ENCODE results near the gene CYP27C1. TPM values are rescaled to one million over a fixed set of nuclear protein-coding genes. Genes with fewer than 3 reads are reported as not detected.
"Not testable (repeated sequence)": the region's sequence is repeated elsewhere in the genome, so short reads cannot be mapped to it uniquely, and the experiment has no call there.

CYP27C1 gene
- total RNA-seq, 1 donor from 2014 or later: not detected

- ATAC-seq: no peak
- TF ChIP-seq CTCF (IDR thresholded peaks at IDR 0.05): no peak
- H3K9me3 ChIP-seq: no peaks in the 10 kb centered on the region
These were observed 15.1 kb upstream of the CYP27C1 start for GRCh38 chr2:127235082-127235702.

DNA sequence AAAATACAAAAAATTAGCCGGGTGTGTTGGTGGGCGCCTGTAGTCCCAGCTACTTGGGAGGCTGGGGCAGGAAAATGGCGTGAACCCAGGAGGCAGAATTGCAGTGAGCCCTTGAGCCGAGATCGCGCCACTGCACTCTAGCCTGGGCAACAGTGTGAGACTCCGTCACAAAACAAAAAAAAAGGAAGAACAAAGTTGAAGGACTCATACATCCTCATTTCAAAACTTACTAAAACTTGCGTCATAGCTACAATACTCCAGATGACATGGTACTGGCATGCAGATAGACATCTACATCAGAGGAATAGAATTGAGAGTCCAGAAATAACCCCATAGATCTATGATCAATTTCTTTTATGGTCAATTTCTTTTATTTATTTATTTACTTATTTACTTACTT lies 13.6 kb upstream of the CYP27C1 start:
- TF ChIP-seq CTCF (IDR thresholded peaks at IDR 0.05): no peak
- H3K27ac ChIP-seq: no peak overlapping the region
- ATAC-seq: peak; percentile 72
- no peak overlapping the region for H3K4me3 ChIP-seq
- H3K27me3 ChIP-seq: no peaks in the 10 kb centered on the region
- H3K9me3 ChIP-seq: no peaks in the 10 kb centered on the region
- no peaks in the 10 kb centered on the region for H3K36me3 ChIP-seq
- H3K4me1 ChIP-seq: no peaks in the 10 kb centered on the region
- no peak for DNase-seq
- intact Hi-C loops (cut with DNase I): no loop called here

More at GRCh38 chr2:127235082-127235702, 15.1 kb upstream of the CYP27C1 start:
- Histone ChIP-seq H3K4me1 (no peaks in the 10 kb centered on the region), H3K27me3 (no peaks in the 10 kb centered on the region), H3K27ac (no peak overlapping the region), H3K36me3 (no peaks in the 10 kb centered on the region), H3K4me3 (no peak overlapping the region)
- intact Hi-C loops (cut with DNase I): no loop called here
- DNase-seq: no peak

GRCh38 chr2:127231130-127231865 lies 11.2 kb upstream of the CYP27C1 start:
- TF ChIP-seq CTCF (IDR thresholded peaks at IDR 0.05): no peak
- Histone ChIP-seq H3K4me3 (no peak overlapping the region), H3K9me3 (no peaks in the 10 kb centered on the region), H3K27me3 (no peaks in the 10 kb centered on the region), H3K27ac (no peak overlapping the region), H3K4me1 (no peaks in the 10 kb centered on the region), H3K36me3 (no peaks in the 10 kb centered on the region)
- intact Hi-C loops (cut with DNase I): no loop called here
- no peak for ATAC-seq
- no peak for DNase-seq

DNA sequence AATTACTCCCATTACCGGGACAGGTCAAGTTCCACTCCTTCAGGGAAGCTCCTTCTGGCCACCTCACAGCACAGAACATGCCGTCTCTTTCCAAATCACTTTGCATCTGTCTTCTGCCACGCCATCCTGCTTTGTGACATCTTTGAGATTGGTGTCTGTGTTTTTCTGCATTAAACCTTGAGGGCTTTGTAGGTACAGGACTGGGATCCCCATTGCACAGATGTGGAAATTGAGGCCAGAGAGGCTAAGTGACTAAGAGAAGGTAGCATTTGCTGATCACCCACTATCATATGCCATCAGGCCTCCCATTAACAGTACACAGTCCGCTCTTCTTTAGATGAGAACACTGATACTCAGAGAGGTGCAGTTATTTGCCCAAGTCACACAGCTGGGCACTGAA lies 9.5 kb upstream of the CYP27C1 start:
- Histone ChIP-seq H3K9me3 (no peaks in the 10 kb centered on the region), H3K4me1 (no peaks in the 10 kb centered on the region), H3K27me3 (no peaks in the 10 kb centered on the region), H3K27ac (no peak overlapping the region), H3K4me3 (no peak overlapping the region), H3K36me3 (no peaks in the 10 kb centered on the region)
- TF ChIP-seq CTCF (IDR thresholded peaks at IDR 0.05): no peak
- intact Hi-C loops (cut with DNase I): no loop called here
- DNase-seq (no peak), ATAC-seq (no peak)

DNA sequence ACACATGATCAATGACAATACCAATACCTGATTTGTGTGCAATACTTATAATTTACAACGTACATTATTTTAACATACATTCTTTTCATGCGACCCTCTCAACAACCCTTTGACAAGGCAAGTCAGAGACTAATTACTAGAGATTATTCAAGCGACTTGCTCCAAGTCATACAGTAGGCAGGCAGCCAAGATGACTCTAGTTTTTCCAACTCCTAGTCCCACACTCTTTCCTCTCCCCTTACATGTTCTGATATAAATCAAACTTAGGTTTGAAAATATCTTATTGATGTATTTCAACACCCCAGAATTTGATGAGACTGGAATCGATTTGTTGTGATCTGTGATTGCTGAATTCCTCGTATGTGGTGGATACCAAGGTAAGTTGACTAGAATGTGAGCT lies 8.0 kb upstream of the CYP27C1 start:
- DNase-seq (no peak), ATAC-seq (no peak)
- Histone ChIP-seq H3K27me3 (peaks cover 6% of the 10 kb centered on the region), H3K4me3 (no peak overlapping the region), H3K27ac (no peak overlapping the region), H3K4me1 (no peaks in the 10 kb centered on the region), H3K9me3 (no peaks in the 10 kb centered on the region), H3K36me3 (no peaks in the 10 kb centered on the region)
- intact Hi-C loops (cut with DNase I): no loop called here
- TF ChIP-seq CTCF (IDR thresholded peaks at IDR 0.05): no peak

GRCh38 chr2:127227264-127227660 lies 7.2 kb upstream of the CYP27C1 start:
- H3K9me3 ChIP-seq; intact Hi-C loops (cut with DNase I); DNase-seq; ATAC-seq; H3K36me3 ChIP-seq; H3K4me3 ChIP-seq; H3K4me1 ChIP-seq: not testable (repeated sequence)
- peaks cover 11% of the 10 kb centered on the region for H3K27me3 ChIP-seq
- H3K27ac ChIP-seq: peak overlapping the region; percentile 32
